Measurements from ENCODE around the gene COX14. TPM values are rescaled to one million over a fixed set of nuclear protein-coding genes. Genes with fewer than 3 reads are reported as not detected.

The COX14 gene
- total RNA-seq, 1 donor from 2014 or later = 19.8 TPM

DNA sequence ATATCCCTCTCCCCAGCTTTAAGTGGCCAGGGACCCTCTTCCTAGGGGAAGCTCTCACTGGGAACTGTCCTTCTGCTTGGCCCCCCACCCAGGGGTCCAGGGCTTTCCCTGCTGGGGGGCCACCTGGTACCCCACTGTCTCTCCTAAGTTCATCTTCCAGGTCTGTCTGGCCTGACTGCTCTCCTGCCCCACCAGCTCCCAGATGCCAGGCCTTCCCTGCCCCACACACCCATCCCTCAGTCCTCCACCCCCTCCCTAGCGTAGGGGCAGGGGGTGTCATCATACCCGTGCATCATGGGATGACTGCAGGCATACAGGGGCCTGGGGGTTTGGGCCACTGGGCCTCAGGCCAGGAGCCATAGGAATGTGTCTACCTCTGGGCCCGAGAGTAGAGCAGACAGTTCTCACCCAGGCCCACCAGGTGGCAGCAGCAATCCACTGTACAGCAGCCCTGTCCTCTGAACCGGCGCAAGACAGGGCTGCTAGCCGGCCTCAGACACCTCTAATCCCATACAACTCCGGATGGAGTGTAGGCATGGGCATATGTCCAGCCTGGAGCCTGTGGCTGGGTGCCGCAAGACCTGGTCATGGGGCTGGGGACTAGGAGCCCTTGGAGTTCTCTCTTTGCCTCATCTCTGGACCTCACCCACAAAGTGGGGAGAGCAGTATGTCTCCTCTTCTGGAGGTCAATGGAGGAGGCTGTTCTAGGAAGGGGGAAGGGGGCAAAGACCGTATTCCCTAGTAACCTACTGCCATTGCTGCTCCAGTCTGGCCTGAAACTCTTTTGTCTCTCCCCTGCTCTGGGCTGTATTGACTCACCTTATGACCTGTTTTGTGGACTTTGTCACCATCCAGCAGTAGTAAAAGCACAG is 36.9 kb upstream of the COX14 start:
- Histone ChIP-seq H3K27ac (no peak overlapping the region), H3K36me3 (no peaks in the 10 kb centered on the region), H3K27me3 (no peaks in the 10 kb centered on the region), H3K4me1 (no peaks in the 10 kb centered on the region), H3K9me3 (no peaks in the 10 kb centered on the region), H3K4me3 (no peak overlapping the region)
- TF ChIP-seq, protein P1, sequence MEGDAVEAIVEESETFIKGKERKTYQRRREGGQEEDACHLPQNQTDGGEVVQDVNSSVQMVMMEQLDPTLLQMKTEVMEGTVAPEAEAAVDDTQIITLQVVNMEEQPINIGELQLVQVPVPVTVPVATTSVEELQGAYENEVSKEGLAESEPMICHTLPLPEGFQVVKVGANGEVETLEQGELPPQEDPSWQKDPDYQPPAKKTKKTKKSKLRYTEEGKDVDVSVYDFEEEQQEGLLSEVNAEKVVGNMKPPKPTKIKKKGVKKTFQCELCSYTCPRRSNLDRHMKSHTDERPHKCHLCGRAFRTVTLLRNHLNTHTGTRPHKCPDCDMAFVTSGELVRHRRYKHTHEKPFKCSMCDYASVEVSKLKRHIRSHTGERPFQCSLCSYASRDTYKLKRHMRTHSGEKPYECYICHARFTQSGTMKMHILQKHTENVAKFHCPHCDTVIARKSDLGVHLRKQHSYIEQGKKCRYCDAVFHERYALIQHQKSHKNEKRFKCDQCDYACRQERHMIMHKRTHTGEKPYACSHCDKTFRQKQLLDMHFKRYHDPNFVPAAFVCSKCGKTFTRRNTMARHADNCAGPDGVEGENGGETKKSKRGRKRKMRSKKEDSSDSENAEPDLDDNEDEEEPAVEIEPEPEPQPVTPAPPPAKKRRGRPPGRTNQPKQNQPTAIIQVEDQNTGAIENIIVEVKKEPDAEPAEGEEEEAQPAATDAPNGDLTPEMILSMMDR (IDR thresholded peaks at IDR 0.05) = peak; percentile 93 to 98 (median 95)
- intact Hi-C loops (cut with DNase I) = loop anchor here (1.0 to 5.0 kb wide), 4 partner anchors 100 to 562 kb away; no protein-coding TSS in a partner anchor
- peak in 1 of 2 donors; percentile 91 for DNase-seq (ENCODE audit: low spot score in 2 of 2)

DNA sequence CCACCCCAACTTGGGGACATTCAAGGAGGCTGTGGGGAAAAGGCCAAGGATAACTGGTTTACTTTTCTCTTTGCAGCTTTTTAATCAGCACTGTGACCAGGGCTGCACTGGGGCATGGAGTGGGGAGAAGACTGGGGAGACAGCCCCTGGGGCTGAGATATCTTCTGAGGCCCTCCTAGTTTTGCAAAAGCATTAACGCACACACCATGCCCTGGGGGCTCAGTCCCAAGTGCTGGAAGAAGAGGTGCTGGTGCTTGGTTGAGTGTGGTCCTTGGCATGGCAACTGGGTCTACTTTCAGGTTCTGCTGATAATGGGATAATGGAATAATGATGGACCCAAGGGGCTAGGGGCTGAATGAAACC is 36.2 kb upstream of the COX14 start:
- Histone ChIP-seq H3K36me3 (no peaks in the 10 kb centered on the region), H3K27ac (no peak overlapping the region), H3K4me3 (no peak overlapping the region), H3K4me1 (no peaks in the 10 kb centered on the region), H3K27me3 (no peaks in the 10 kb centered on the region), H3K9me3 (no peaks in the 10 kb centered on the region)
- TF ChIP-seq, protein P1 (IDR thresholded peaks at IDR 0.05) = no peak
- no peak for DNase-seq (ENCODE audit: low spot score in 2 of 2)
- intact Hi-C loops (cut with DNase I) = loop anchor here (1.0 to 5.0 kb wide), 3 partner anchors 100 to 562 kb away; no protein-coding TSS in a partner anchor

DNA sequence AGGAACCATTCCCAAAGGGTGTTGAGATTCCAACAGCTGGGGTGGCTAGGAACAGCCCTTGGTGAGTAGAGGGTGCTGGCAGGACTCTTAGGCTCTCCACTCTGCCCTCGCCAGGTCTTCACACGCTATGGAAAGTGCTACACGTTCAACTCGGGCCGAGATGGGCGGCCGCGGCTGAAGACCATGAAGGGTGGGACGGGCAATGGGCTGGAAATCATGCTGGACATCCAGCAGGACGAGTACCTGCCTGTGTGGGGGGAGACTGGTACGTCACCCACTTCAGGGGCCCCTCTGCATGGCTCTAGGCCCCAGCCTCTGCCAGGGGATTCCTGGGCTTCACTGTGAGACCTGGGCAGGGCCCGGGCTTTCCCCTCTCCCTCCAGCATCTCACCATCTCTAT is 34.9 kb upstream of the COX14 start:
- DNase-seq (ENCODE audit: low spot score in 2 of 2) = no peak
- intact Hi-C loops (cut with DNase I) = loop anchor here (5.0 kb wide), 1 partner anchor 560 kb away; no protein-coding TSS in a partner anchor
- Histone ChIP-seq H3K9me3 (no peaks in the 10 kb centered on the region), H3K36me3 (no peaks in the 10 kb centered on the region), H3K27ac (no peak overlapping the region), H3K4me1 (peaks cover 0 to 2% of the 10 kb centered on the region in 2 donors), H3K4me3 (no peak overlapping the region), H3K27me3 (no peaks in the 10 kb centered on the region)
- TF ChIP-seq, protein P1 (IDR thresholded peaks at IDR 0.05) = no peak

DNA sequence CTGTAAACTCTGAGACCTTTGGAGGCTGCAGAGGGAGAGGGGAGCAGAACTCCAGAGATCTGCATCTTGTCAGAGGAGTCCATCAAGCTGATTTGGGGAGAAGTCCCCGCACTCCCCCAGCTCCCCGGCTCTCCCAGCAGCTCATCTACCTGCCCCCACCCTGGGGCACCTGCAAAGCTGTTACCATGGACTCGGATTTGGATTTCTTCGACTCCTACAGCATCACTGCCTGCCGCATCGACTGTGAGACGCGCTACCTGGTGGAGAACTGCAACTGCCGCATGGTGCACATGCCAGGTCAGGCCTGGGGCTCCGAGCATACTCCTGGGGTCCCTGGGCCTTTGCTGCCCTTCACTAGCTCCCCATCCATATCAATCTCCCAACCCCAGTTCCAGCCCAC is 33.8 kb upstream of the COX14 start:
- TF ChIP-seq, protein P1 (IDR thresholded peaks at IDR 0.05) = no peak
- H3K4me3 ChIP-seq = no peak overlapping the region
- no peaks in the 10 kb centered on the region for H3K9me3 ChIP-seq
- no peaks in the 10 kb centered on the region for H3K27me3 ChIP-seq
- DNase-seq (ENCODE audit: low spot score in 2 of 2) = no peak
- intact Hi-C loops (cut with DNase I) = loop anchor here (5.0 kb wide), 1 partner anchor 559 kb away; no protein-coding TSS in a partner anchor
- H3K36me3 ChIP-seq = no peaks in the 10 kb centered on the region
- H3K4me1 ChIP-seq = peaks cover 0 to 2% of the 10 kb centered on the region in 2 donors
- H3K27ac ChIP-seq = no peak overlapping the region

DNA sequence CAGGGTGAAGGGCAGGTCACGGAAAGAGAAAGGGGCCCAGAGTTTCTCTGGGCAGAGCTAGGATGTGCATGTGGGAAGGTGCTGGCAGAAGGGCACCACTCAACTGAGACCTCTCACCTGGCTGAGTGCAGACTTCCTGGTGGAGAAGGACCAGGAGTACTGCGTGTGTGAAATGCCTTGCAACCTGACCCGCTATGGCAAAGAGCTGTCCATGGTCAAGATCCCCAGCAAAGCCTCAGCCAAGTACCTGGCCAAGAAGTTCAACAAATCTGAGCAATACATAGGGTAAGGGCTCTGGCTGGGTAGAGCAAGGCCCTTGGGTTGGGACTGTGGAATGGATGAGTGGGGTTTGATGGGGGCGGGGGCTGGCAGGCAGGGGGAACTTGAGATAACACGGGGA is 32.3 kb upstream of the COX14 start:
- Histone ChIP-seq H3K9me3 (no peaks in the 10 kb centered on the region), H3K27ac (no peak overlapping the region), H3K4me3 (no peak overlapping the region), H3K27me3 (no peaks in the 10 kb centered on the region), H3K4me1 (peaks cover 0 to 5% of the 10 kb centered on the region in 2 donors), H3K36me3 (no peaks in the 10 kb centered on the region)
- no peak for DNase-seq (ENCODE audit: low spot score in 2 of 2)
- intact Hi-C loops (cut with DNase I) = loop anchor here (5.0 kb wide), 1 partner anchor 558 kb away; no protein-coding TSS in a partner anchor
- TF ChIP-seq, protein P1 (IDR thresholded peaks at IDR 0.05) = no peak

All from ascending aorta (tissue), 2 donors.